Measurements from ENCODE around the gene CACYBP. TPM values are rescaled to one million over a fixed set of nuclear protein-coding genes. Genes with fewer than 3 reads are reported as not detected.

CACYBP gene
- total and polyA plus RNA-seq, 2 of the 13 experiments (the other 11 are each of a cell fraction or from before 2014, with no cell fraction given): 18.4 to 183 TPM

DNA sequence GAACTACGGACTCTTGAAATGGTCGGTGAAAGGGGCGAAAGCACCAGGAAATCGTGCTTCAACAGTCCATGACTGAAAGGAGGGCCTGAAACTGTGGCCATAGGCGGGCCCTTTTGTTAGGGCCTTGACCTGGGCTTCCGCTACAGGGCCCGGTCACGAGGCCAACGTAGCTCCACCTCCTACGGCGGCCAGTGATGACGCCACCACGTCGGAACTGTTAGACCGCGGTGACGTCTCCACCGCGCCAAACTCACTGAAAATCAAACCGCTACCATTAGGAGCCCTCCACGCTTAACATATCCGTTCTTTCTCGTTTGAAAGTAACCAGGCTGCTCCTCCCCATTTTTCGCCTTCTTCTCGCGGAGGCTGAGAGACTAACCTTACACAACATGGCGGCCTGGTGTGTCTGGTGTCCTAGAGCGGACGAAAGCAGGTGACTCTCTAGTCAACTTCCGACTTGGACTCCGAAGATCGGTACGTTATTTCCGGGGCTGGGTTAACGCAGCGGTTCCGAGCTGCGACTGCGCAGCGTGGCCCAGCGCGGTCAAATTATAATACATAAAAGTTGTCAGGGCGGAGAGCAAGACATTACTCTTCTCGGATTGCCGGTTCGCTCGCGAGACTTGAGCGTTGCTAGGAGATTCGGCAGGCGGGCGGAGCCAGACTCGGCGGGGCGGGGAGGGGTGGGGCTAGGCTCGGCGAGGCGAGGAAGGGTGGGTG is 371 bp upstream of the CACYBP start (continued):
- TF ChIP-seq YEATS4 (CRISPR knock-in tag; IDR thresholded peaks at IDR 0.05; ENCODE audit: borderline replicate concordance): peak; percentile 76; the same call in 1 of the 2 replicates
- peak; percentile 45; the same call in 1 of the 2 replicates for TF ChIP-seq REL (CRISPR knock-in tag; conservative IDR thresholded peaks at IDR 0.05)
- TF ChIP-seq FOXP1 (IDR thresholded peaks at IDR 0.05): no peak
- TF ChIP-seq FOXP1 (CRISPR knock-in tag; IDR thresholded peaks at IDR 0.05): peak; percentile 53; the same call in 1 of the 2 replicates
- peak; percentile 16; the same call in 1 of the 2 replicates for TF ChIP-seq ZNF264 (CRISPR knock-in tag; IDR thresholded peaks at IDR 0.05)
- peak; percentile 95 for TF ChIP-seq NFRKB (IDR thresholded peaks at IDR 0.05)
- TF ChIP-seq, protein P1, sequence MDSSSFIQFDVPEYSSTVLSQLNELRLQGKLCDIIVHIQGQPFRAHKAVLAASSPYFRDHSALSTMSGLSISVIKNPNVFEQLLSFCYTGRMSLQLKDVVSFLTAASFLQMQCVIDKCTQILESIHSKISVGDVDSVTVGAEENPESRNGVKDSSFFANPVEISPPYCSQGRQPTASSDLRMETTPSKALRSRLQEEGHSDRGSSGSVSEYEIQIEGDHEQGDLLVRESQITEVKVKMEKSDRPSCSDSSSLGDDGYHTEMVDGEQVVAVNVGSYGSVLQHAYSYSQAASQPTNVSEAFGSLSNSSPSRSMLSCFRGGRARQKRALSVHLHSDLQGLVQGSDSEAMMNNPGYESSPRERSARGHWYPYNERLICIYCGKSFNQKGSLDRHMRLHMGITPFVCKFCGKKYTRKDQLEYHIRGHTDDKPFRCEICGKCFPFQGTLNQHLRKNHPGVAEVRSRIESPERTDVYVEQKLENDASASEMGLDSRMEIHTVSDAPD (CRISPR knock-in tag; IDR thresholded peaks at IDR 0.05): 0 out of 2 replicates have a peak, but pooled peaks have one; percentile 43
- TF ChIP-seq, protein P2, sequence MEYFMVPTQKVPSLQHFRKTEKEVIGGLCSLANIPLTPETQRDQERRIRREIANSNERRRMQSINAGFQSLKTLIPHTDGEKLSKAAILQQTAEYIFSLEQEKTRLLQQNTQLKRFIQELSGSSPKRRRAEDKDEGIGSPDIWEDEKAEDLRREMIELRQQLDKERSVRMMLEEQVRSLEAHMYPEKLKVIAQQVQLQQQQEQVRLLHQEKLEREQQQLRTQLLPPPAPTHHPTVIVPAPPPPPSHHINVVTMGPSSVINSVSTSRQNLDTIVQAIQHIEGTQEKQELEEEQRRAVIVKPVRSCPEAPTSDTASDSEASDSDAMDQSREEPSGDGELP (IDR thresholded peaks at IDR 0.05; ENCODE audit: borderline replicate concordance, low read depth): 0 out of 2 replicates have a peak, but pooled peaks have one; percentile 13
- no peak for TF ChIP-seq NFATC3 (CRISPR knock-in tag; IDR thresholded peaks at IDR 0.05)
- TF ChIP-seq CEBPG (CRISPR knock-in tag; IDR thresholded peaks at IDR 0.05): peak; percentile 27
- TF ChIP-seq NFIC (IDR thresholded peaks at IDR 0.05; ENCODE audit: low read length): 0 out of 2 replicates have a peak, but pooled peaks have one; percentile 12
- peak; percentile 12; the same call in 1 of the 2 replicates for TF ChIP-seq HNF4A (CRISPR knock-in tag; IDR thresholded peaks at IDR 0.05)
- peak; percentile 73; the same call in 1 of the 2 replicates for TF ChIP-seq ZFP1 (CRISPR knock-in tag; IDR thresholded peaks at IDR 0.05)
- TF ChIP-seq ZNF567 (CRISPR knock-in tag; IDR thresholded peaks at IDR 0.05; ENCODE audit: borderline replicate concordance): peak; percentile 3; the same call in 1 of the 2 replicates
- TF ChIP-seq ZSCAN20 (CRISPR knock-in tag; IDR thresholded peaks at IDR 0.05; ENCODE audit: borderline replicate concordance): no peak
- TF ChIP-seq, protein P3, sequence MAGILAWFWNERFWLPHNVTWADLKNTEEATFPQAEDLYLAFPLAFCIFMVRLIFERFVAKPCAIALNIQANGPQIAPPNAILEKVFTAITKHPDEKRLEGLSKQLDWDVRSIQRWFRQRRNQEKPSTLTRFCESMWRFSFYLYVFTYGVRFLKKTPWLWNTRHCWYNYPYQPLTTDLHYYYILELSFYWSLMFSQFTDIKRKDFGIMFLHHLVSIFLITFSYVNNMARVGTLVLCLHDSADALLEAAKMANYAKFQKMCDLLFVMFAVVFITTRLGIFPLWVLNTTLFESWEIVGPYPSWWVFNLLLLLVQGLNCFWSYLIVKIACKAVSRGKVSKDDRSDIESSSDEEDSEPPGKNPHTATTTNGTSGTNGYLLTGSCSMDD (CRISPR knock-in tag; IDR thresholded peaks at IDR 0.05): no peak
- TF ChIP-seq, protein P4, sequence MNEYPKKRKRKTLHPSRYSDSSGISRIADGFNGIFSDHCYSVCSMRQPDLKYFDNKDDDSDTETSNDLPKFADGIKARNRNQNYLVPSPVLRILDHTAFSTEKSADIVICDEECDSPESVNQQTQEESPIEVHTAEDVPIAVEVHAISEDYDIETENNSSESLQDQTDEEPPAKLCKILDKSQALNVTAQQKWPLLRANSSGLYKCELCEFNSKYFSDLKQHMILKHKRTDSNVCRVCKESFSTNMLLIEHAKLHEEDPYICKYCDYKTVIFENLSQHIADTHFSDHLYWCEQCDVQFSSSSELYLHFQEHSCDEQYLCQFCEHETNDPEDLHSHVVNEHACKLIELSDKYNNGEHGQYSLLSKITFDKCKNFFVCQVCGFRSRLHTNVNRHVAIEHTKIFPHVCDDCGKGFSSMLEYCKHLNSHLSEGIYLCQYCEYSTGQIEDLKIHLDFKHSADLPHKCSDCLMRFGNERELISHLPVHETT (CRISPR knock-in tag; conservative IDR thresholded peaks at IDR 0.05): peak; percentile 78; the same call in 1 of the 2 replicates
- TF ChIP-seq ZNF598 (CRISPR knock-in tag; IDR thresholded peaks at IDR 0.05; ENCODE audit: borderline replicate concordance): 0 out of 2 replicates have a peak, but pooled peaks have one; percentile 25
- TF ChIP-seq ZNF777 (CRISPR knock-in tag; IDR thresholded peaks at IDR 0.05): peak; percentile 12; the same call in 1 of the 2 replicates
- peak; percentile 66 for TF ChIP-seq RFX3 (CRISPR knock-in tag; IDR thresholded peaks at IDR 0.05)
- no peak; the same call in 1 of the 2 replicates for TF ChIP-seq ZNF737 (CRISPR knock-in tag; IDR thresholded peaks at IDR 0.05; ENCODE audit: borderline replicate concordance)
- peak; percentile 45; the same call in 1 of the 2 replicates for TF ChIP-seq RXRB (CRISPR knock-in tag; IDR thresholded peaks at IDR 0.05; ENCODE audit: borderline replicate concordance)
- peak; percentile 83 for TF ChIP-seq RXRA (CRISPR knock-in tag; IDR thresholded peaks at IDR 0.05)
- peak; percentile 67 for TF ChIP-seq RNF2 (conservative IDR thresholded peaks at IDR 0.05; ENCODE audit: low read depth)
- 0 out of 2 replicates have a peak, but pooled peaks have one; percentile 10 for TF ChIP-seq ZNF430 (CRISPR knock-in tag; IDR thresholded peaks at IDR 0.05)
- no peak for TF ChIP-seq TRIM24 (CRISPR knock-in tag; IDR thresholded peaks at IDR 0.05)
- TF ChIP-seq HNRNPH1 (optimal IDR thresholded peaks at IDR 0.05; ENCODE audit: low read depth, low read length): no peak
- peak; percentile 74; the same call in 1 of the 2 replicates for TF ChIP-seq MIER3 (CRISPR knock-in tag; IDR thresholded peaks at IDR 0.05; ENCODE audit: borderline replicate concordance)

Data from HepG2 (cell line).